Activated T-helper 2 cell treated with anti-CD3 and anti-CD28 coated beads, Interferon-gamma antibody, Interleukin-2, Interleukin-4, amounts not matched to agents 10 μg/mL and 5 μg/mL and 100 μg/mL, durations not matched to agents 14 hours and 24 hours and 36 hours (primary cell): ENCODE results near the gene PARP12. TPM values are rescaled to one million over a fixed set of nuclear protein-coding genes. Genes with fewer than 3 reads are reported as not detected.

Experiments used
- DNase-seq: peaks from one replicate; pipeline ENCODE4 v3.0.0; 2021; ENCODE audit warnings: low spot score
- H3K27ac Mint-ChIP-seq: one replicate; pipeline ENCODE4 v1.8.0; 2021; ENCODE audit warnings: mixed read lengths
- H3K27me3 Mint-ChIP-seq: one replicate; pipeline ENCODE4 v1.8.0; 2021; ENCODE audit warnings: low read depth, mixed read lengths
- H3K36me3 Mint-ChIP-seq: one replicate; pipeline ENCODE4 v1.8.0; 2021; ENCODE audit warnings: low read depth, mixed read lengths
- H3K4me1 Mint-ChIP-seq: one replicate; pipeline ENCODE4 v1.8.0; 2021; ENCODE audit warnings: low read depth, mixed read lengths
- H3K4me3 Mint-ChIP-seq: one replicate; pipeline ENCODE4 v1.8.0; 2021; ENCODE audit warnings: low read depth, mild to moderate bottlenecking, moderate library complexity, mixed read lengths
- H3K9me3 Mint-ChIP-seq: one replicate; pipeline ENCODE4 v1.8.0; 2021; ENCODE audit warnings: mixed read lengths
- intact Hi-C: fragments of 100-400 bp; cut with micrococcal nuclease; formaldehyde crosslinking; loops from one replicate; pipeline ENCODE4 v1.15.1; 2023
- total RNA-seq: library from RNA; stranded (reverse); gene quantifications from 2 replicates; pipeline ENCODE4 v1.2.3, GENCODE V29; 2022

Gene PARP12
- total RNA-seq, 1 donor from 2014 or later = 23.6 TPM

- Mint-ChIP-seq H3K27me3 (peaks cover 23% of the 10 kb centered on the region), H3K4me1 (peaks cover under 1% of the 10 kb centered on the region), H3K27ac (no peak overlapping the region), H3K4me3 (no peak overlapping the region), H3K9me3 (peaks cover 4% of the 10 kb centered on the region), H3K36me3 (no peaks in the 10 kb centered on the region)
- intact Hi-C loops = no loop called here
- no peak for DNase-seq
These were observed 12.0 kb upstream of the PARP12 start for GRCh38 chr7:140074780-140075179.

GRCh38 chr7:140070546-140070945 lies 7.8 kb upstream of the PARP12 start:
- Mint-ChIP-seq H3K36me3 (peaks cover 21% of the 10 kb centered on the region), H3K27me3 (peaks cover 25% of the 10 kb centered on the region), H3K4me3 (no peak overlapping the region), H3K9me3 (peaks cover 34% of the 10 kb centered on the region), H3K27ac (no peak overlapping the region), H3K4me1 (peaks cover 4% of the 10 kb centered on the region)
- DNase-seq = no peak
- intact Hi-C loops = no loop called here

GRCh38 chr7:140069298-140069949 lies 6.7 kb upstream of the PARP12 start:
- Mint-ChIP-seq H3K27ac (no peak overlapping the region), H3K27me3 (peaks cover 21% of the 10 kb centered on the region), H3K9me3 (peaks cover 34% of the 10 kb centered on the region), H3K36me3 (peaks cover 21% of the 10 kb centered on the region), H3K4me3 (no peak overlapping the region), H3K4me1 (peaks cover 4% of the 10 kb centered on the region)
- intact Hi-C loops = loop anchor here (10.0 kb wide), 1 partner anchor 235 kb away; no protein-coding TSS in a partner anchor
- no peak for DNase-seq

- intact Hi-C loops = loop anchor here (10.0 kb wide), 1 partner anchor 237 kb away; no protein-coding TSS in a partner anchor
- Mint-ChIP-seq H3K4me3 (no peak overlapping the region), H3K27ac (no peak overlapping the region), H3K9me3 (peaks cover 34% of the 10 kb centered on the region), H3K4me1 (peaks cover 8% of the 10 kb centered on the region), H3K36me3 (peaks cover 21% of the 10 kb centered on the region), H3K27me3 (peaks cover 10% of the 10 kb centered on the region)
- no peak for DNase-seq
These were observed 5.3 kb upstream of the PARP12 start for GRCh38 chr7:140068033-140068432.

- peaks cover 8% of the 10 kb centered on the region for H3K4me1 Mint-ChIP-seq
- no peak overlapping the region for H3K4me3 Mint-ChIP-seq
- H3K27me3 Mint-ChIP-seq = peaks cover 7% of the 10 kb centered on the region
- H3K27ac Mint-ChIP-seq = no peak overlapping the region
- intact Hi-C loops = loop anchor here (10.0 kb wide), 1 partner anchor 238 kb away; no protein-coding TSS in a partner anchor
- no peak for DNase-seq
- H3K9me3 Mint-ChIP-seq = peaks cover 34% of the 10 kb centered on the region
- H3K36me3 Mint-ChIP-seq = peaks cover 21% of the 10 kb centered on the region
These were observed 4.3 kb upstream of the PARP12 start for GRCh38 chr7:140067052-140067451.

- DNase-seq = no peak
- H3K4me1 Mint-ChIP-seq = peaks cover 40% of the 10 kb centered on the region
- H3K9me3 Mint-ChIP-seq = peaks cover 16% of the 10 kb centered on the region
- intact Hi-C loops = loop anchor here (2.0 to 10.0 kb wide), 4 partner anchors 115 to 340 kb away; partner anchors contain the start of genes KDM7A and RAB19
- peaks cover 4% of the 10 kb centered on the region for H3K27me3 Mint-ChIP-seq
- peaks cover 29% of the 10 kb centered on the region for H3K36me3 Mint-ChIP-seq
- peak overlapping the region; percentile 81 for H3K4me3 Mint-ChIP-seq
- H3K27ac Mint-ChIP-seq = peak overlapping the region; percentile 71
These were observed 628 bp downstream of the PARP12 start for GRCh38 chr7:140062118-140062527.

- Mint-ChIP-seq H3K4me1 (peaks cover 41% of the 10 kb centered on the region), H3K9me3 (peaks cover 11% of the 10 kb centered on the region), H3K27me3 (peaks cover 1% of the 10 kb centered on the region), H3K4me3 (peak overlapping the region; percentile 81), H3K27ac (peak overlapping the region; percentile 14), H3K36me3 (peaks cover 29% of the 10 kb centered on the region)
- no peak for DNase-seq
- intact Hi-C loops = loop anchor here (5.0 to 10.0 kb wide), 3 partner anchors 171 to 341 kb away; partner anchors contain the start of gene RAB19
These were observed 1.2 kb downstream of the PARP12 start for GRCh38 chr7:140061607-140061930.

GRCh38 chr7:140060788-140061606 lies 1.8 kb downstream of the PARP12 start:
- peaks cover 27% of the 10 kb centered on the region for H3K36me3 Mint-ChIP-seq
- peaks cover 41% of the 10 kb centered on the region for H3K4me1 Mint-ChIP-seq
- H3K9me3 Mint-ChIP-seq = peaks cover 5% of the 10 kb centered on the region
- H3K4me3 Mint-ChIP-seq = peak overlapping the region; percentile 81
- H3K27ac Mint-ChIP-seq = peak overlapping the region; percentile 14
- H3K27me3 Mint-ChIP-seq = peaks cover 1% of the 10 kb centered on the region
- DNase-seq = no peak
- intact Hi-C loops = loop anchor here (5.0 to 10.0 kb wide), 3 partner anchors 171 to 341 kb away; partner anchors contain the start of gene RAB19

- Mint-ChIP-seq H3K9me3 (no peaks in the 10 kb centered on the region), H3K4me3 (peak overlapping the region; percentile 81), H3K36me3 (peaks cover 29% of the 10 kb centered on the region), H3K27ac (peak overlapping the region; percentile 8), H3K4me1 (peaks cover 44% of the 10 kb centered on the region), H3K27me3 (no peaks in the 10 kb centered on the region)
- intact Hi-C loops = loop anchor here (5.0 to 10.0 kb wide), 3 partner anchors 172 to 342 kb away; partner anchors contain the start of gene RAB19
- DNase-seq = no peak
These were observed 2.5 kb downstream of the PARP12 start for GRCh38 chr7:140060243-140060630.

GRCh38 chr7:140059273-140060242 lies 3.2 kb downstream of the PARP12 start:
- intact Hi-C loops = loop anchor here (5.0 to 10.0 kb wide), 3 partner anchors 173 to 343 kb away; partner anchors contain the start of gene RAB19
- Mint-ChIP-seq H3K4me1 (peaks cover 48% of the 10 kb centered on the region), H3K27me3 (no peaks in the 10 kb centered on the region), H3K9me3 (no peaks in the 10 kb centered on the region), H3K27ac (peak overlapping the region; percentile 79), H3K36me3 (peaks cover 34% of the 10 kb centered on the region), H3K4me3 (peak overlapping the region; percentile 71)
- no peak for DNase-seq

GRCh38 chr7:140058517-140058916 lies 4.2 kb downstream of the PARP12 start:
- intact Hi-C loops = no loop called here
- Mint-ChIP-seq H3K4me3 (no peak overlapping the region), H3K27me3 (no peaks in the 10 kb centered on the region)

GRCh38 chr7:140057143-140057535 lies 5.6 kb downstream of the PARP12 start:
- no peaks in the 10 kb centered on the region for H3K27me3 Mint-ChIP-seq
- no peak for DNase-seq
- intact Hi-C loops = no loop called here
- peaks cover 52% of the 10 kb centered on the region for H3K36me3 Mint-ChIP-seq
- H3K9me3 Mint-ChIP-seq = no peaks in the 10 kb centered on the region
- H3K27ac Mint-ChIP-seq = no peak overlapping the region
- H3K4me3 Mint-ChIP-seq = no peak overlapping the region
- H3K4me1 Mint-ChIP-seq = peaks cover 58% of the 10 kb centered on the region

More at GRCh38 chr7:140058517-140058916, 4.2 kb downstream of the PARP12 start:
- Mint-ChIP-seq H3K27ac (no peak overlapping the region), H3K36me3 (peaks cover 40% of the 10 kb centered on the region), H3K9me3 (no peaks in the 10 kb centered on the region), H3K4me1 (peaks cover 55% of the 10 kb centered on the region)
- no peak for DNase-seq
